CD4-positive, alpha-beta T cell treated with Interferon gamma for 1 hour (primary cell): ENCODE results near the gene KPNB1.

Source experiments
- DNase-seq: peaks from one replicate; pipeline ENCODE4 v3.0.0-alpha.2; 2020

The KPNB1 gene

DNA sequence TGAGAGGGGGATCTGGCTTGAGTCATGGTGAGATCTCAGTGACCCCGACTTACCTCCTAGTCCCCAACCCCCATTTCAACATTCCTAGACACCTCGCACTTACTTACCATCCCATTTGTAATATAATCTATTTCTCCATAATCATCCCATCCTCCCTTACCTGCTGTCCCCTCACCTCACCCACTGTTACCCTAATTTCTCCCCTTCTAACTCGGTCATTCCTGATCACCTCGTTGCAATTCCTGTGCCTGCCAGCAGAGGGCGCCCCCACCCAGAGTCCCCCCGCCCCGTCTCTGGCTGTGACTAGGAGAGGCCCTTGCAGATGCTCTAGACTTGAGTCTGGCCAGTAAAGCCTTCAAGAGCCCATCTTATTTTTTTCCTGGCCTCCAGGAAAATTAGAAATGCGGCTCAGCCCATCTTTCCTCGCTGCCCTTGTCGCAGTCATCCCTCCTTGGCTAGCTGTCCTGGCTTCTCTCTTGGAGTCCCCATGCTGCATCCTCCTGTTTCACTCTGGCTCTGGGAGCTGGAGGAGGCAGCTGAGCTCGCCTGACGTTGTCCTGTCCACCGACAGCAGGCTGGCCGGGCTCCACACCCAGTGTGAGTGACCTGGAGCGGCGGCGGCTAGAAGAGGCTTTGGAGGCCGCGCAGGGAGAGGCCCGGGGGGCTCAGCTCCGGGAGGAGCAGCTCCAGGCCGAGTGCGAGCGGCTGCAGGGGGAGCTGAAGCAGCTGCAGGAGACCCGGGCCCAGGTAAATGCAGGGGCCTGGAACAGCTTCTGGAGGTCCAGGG is 49.2 kb downstream of the KPNB1 start:
- peak; percentile 66 for DNase-seq

DNA sequence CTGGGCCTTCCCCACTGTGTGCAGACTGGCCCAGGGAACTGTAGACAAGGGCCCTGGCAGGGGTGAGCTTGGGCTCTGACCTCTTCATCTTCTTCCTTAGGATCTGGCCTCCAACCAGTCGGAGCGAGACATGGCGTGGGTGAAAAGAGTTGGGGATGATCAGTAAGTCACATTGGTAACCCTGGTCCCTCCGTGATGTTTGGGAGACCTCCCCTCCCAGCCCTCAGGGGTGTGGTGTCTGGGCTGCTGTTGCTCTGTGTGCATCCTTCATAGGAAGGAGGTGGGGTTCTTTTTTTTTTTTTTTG is 49.8 kb downstream of the KPNB1 start:
- DNase-seq, result no peak

GRCh38 chr17:47700471-47701449 is 51.0 kb downstream of the KPNB1 start:
- DNase-seq, result no peak

DNA sequence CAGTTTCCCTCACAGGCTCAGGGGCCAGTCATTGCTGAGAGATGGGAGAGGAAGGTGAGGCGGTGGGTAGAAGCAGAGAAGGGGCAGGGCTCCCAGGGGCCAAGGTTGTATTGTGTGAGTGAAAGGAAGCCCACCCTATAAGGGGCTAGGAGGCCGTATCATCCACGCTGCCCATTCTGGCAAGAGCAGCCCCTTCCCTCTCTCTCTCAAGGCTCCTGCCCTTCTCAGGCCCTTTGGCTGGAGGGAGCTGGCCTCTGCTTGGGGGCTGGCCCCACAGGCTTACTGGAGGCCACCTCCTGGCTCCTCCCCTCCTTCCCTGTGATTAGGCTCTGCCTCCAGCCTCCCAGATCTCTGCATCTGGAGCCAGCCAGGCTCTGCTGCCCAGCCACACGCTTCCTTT is 51.9 kb downstream of the KPNB1 start:
- DNase-seq, result no peak

- DNase-seq, result no peak
These were observed 52.8 kb downstream of the KPNB1 start for GRCh38 chr17:47702391-47702995.

DNA sequence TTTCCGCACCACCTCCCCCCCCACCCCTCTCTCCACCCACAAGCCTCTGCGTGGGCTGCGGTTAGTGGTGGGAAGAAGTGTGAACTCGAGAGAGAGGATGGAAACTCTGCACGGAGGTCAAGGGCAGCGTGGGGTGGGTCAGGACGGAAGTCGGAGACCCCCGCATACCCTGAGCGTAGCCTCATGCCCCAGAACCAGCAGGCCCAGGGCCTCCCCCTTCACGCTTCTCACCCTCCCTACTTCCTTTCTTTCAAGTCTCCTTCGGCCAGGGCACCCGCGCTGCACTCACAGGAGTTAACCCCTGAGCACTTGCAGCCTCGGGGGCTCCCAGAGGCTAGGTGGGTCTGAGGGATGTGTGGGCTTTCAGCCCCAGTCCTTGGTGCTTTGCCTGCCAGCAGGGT is 53.5 kb downstream of the KPNB1 start:
- DNase-seq, result peak; percentile 40

DNA sequence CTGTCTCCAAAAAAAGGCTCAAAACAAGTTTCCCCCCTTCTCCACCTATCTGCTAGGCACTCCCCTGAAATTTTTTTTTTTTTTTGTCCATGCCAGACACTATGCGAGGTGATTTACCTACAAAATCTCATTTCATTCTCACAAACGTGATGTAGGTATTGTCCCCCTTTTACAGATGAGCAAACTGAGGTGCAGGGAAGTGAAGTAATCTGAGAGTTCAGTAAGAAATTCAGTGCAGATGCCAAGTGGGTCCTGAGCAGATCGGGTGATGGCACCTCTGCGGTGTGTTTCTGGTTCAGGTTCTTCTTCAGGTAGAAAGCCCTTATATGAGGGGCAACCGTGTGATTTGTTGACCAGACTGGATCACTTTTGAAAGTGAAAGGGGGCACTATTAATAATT is 54.0 kb downstream of the KPNB1 start:
- no peak for DNase-seq

DNA sequence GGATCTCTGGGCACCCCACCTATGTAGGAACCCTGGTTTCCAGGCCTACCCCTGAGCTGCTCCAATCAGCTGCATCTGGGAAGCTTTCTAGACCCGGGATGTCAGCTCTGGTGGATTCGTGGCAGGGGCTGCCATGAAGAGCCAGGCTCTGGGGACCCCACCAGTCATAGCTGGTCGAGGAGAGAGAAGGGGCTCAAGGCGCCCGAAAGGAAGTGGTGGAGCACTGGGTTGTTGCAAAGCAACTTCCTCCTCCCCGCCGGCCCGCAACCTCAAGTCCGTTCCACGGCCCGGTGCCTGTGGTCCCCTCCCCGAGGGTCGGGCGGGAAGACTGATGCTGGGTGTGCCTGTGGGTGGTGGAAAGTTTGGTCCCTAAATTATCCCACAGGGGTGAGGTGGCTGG is 54.4 kb downstream of the KPNB1 start:
- no peak for DNase-seq

DNA sequence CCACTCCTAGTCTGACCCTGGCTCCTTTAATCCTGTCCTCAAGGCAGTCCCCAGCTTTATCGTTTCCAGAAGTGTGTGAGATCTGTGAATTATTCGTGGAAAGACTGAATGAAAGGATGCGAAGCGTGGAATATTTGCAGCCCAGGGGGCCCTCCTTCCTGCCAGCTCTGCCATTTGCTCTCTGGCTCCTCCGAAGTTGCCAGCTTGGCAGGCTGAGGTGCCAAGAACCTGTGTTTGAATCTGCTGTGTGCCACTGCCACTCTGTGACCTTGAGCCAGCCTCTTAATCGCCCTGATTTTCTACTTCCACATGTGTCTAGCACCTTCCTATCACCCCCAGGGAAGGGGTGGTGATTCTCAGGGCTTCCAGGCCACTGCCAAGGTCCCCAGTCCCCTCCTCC is 55.0 kb downstream of the KPNB1 start:
- DNase-seq, result no peak

- DNase-seq, result no peak
These were observed 56.1 kb downstream of the KPNB1 start for GRCh38 chr17:47705536-47706530.

DNA sequence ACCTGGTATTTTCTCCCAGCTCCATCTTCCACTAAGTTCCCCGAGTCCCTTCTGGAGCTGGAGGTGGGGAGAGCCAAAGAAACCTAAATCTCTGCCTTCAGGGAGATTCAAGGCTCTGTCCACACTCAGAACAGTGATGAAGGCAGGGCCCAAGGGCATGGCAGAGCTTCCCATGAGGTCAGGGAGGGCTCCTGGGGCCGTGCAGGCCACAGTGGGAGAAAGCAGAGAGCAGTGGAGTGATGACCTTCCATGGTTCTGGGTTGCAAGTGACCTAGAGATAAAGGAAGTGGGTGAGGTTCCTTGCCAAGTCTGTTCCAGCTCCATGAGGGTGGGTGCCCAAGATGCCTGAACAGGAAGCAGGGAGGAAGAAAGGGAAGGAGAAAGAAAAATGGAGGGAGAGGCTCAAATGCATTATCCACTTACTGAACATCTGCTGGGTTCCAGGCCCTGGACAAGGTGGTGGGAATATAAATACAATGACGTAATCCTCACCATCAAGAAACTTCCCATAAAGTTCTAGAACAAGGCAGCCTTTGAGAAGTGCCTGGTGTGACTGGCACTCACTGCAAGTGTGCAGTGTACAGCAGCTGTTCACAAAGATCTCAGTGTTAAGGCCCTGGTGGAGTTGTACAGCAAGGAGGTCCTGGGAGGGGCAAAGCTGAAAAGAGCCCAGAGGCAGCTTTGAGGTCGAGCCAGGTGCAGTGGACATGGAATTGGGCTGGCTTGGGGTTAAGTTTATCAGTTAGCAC is 57.5 kb downstream of the KPNB1 start:
- DNase-seq, result no peak

- no peak for DNase-seq
These were observed 58.2 kb downstream of the KPNB1 start for GRCh38 chr17:47707884-47708283.

GRCh38 chr17:47708312-47708863 is 58.7 kb downstream of the KPNB1 start:
- DNase-seq, result no peak

DNA sequence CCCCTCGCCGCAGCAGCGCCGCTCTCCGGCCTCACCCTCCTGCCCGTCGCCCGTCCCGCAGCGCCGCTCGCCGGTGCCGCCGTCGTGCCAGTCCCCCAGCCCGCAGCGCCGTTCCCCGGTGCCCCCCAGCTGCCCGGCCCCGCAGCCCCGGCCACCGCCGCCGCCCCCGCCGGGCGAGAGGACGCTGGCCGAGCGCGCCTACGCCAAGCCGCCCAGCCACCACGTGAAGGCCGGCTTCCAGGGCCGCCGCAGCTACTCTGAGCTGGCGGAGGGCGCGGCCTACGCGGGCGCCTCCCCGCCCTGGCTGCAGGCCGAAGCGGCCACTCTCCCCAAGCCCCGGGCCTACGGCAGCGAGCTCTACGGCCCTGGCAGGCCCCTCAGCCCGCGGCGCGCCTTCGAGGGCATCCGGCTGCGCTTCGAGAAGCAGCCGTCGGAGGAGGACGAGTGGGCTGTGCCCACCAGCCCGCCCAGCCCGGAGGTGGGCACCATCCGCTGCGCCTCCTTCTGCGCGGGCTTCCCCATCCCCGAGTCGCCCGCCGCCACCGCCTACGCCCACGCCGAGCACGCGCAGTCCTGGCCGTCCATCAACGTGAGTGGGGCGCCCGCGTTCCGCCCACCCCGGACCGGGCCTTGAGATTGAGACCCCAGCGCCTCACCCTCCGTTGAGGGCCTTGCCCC is 59.3 kb downstream of the KPNB1 start:
- no peak for DNase-seq

DNA sequence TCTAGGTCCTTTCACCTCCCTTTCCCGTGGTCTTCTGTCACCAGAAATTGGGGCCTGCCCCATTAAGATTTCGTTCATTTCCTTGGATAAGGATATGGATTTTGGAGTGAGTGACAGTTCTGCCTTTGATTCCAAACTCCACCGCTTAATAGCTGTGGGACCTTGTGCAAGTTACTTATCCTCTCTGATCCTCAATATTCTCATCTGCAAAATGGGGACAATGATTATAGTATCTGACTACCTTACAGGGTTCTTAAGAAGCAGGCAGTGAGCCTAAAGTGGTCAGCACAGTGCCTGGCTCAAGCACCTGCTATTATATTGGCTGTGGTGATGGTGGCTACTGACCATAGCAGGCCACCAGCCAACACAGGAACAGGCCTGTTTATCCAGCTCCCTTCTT is 59.9 kb downstream of the KPNB1 start:
- no peak for DNase-seq

DNA sequence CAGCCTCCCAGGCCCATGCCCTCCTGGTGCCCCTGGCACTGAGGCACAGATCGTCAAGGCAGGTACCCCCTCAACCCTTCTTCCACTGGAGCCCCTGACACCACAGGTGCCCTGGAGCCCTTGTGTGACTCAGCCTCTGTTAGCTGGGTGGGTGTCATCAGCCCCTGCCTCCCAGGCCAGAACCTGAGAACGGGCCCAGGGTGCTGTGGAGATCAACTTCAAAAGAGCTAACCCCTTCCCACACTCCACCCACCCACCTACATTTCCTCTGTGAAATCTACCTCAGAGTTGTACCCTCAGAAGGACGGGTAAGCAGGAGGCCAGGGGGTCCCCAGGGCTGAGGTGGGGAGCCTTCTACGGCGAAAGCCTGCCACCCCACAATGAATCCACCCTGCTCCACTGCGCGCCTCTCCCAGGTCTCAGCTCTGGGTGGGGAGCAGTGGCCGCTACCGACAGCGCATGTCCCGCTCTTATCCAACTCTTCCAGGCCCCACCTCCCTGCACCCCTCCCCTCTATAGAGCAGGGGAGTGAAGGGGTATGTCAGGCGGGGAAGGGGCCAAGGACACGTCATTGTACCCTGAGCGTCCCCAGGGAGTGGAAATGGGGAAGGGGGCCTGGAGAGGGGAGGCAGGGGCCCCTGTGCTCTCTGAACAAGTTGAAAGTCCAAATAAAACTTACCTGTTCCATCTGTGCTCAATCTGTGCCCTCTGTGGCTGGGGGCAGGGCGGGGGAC is 61.8 kb downstream of the KPNB1 start:
- DNase-seq, result no peak

DNA sequence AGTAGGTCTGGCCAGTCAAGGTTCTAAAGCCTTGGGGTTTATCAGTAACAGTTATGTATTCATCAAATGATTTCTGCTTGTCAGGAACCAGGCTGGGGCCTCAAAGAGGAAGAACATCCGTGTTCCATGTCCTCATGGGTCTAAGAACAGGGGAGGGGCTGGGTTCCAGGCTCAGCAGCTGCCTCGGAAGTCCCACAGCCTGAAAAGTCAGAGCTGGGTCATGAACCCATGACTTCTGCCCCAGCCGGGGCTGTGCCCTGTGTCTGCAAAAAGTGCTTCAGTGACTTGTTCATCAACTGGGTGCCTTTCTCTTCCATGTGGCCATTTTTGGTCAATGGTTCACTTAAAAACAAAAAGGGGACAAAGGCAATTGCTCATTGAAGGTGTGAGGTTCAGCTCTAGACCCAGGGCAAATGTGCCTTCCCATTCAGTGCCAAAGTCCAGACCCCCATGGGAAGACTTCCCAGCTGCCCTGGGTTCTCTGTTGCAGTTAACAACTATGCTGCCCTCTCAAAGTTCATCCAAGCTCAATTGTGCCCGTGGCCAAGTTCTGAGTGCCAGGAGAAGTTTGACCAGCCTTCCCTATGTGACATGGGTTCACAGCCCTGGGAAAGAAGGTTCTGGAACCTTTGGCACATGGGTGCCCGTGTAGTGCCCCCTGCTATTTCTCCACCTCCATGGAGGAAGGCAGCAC is 62.8 kb downstream of the KPNB1 start:
- no peak for DNase-seq

GRCh38 chr17:47713980-47714700 is 64.4 kb downstream of the KPNB1 start:
- DNase-seq, result no peak
